UCSD-AML1 (cell line): ENCODE results near the gene PIGL.
"Not testable (repeated sequence)": the region's sequence is repeated elsewhere in the genome, so short reads cannot be mapped to it uniquely, and the experiment has no call there.

Experiments used
- DNase-seq: peaks from one replicate; lab custom pipeline; 2025; ENCODE audit not compliant: unreplicated experiment; lab: John Stamatoyannopoulos, UW

Gene PIGL

GRCh38 chr17:16273499-16273898 lies 56.5 kb downstream of the PIGL start:
- no peak for DNase-seq

- no peak for DNase-seq
Measured at GRCh38 chr17:16273929-16274339, 56.9 kb downstream of the PIGL start.

GRCh38 chr17:16275024-16275423 lies 58.0 kb downstream of the PIGL start:
- no peak for DNase-seq

GRCh38 chr17:16277163-16277562 lies 60.2 kb downstream of the PIGL start:
- DNase-seq: no peak

GRCh38 chr17:16281351-16281750 lies 64.3 kb downstream of the PIGL start:
- DNase-seq: no peak

GRCh38 chr17:16282522-16282921 lies 65.5 kb downstream of the PIGL start:
- DNase-seq: no peak

GRCh38 chr17:16283705-16284104 lies 66.7 kb downstream of the PIGL start:
- DNase-seq: no peak

GRCh38 chr17:16285646-16286008 lies 68.6 kb downstream of the PIGL start:
- no peak for DNase-seq

GRCh38 chr17:16286009-16286946 lies 69.3 kb downstream of the PIGL start:
- DNase-seq: peak; percentile 85

GRCh38 chr17:16286947-16287562 lies 70.0 kb downstream of the PIGL start:
- peak; percentile 40 for DNase-seq

GRCh38 chr17:16287563-16288027 lies 70.6 kb downstream of the PIGL start:
- DNase-seq: peak; percentile 47

- DNase-seq: no peak
Measured at GRCh38 chr17:16288860-16289571, 72.0 kb downstream of the PIGL start.

- no peak for DNase-seq
Measured at GRCh38 chr17:16293931-16294330, 76.9 kb downstream of the PIGL start.

GRCh38 chr17:16294560-16294959 lies 77.5 kb downstream of the PIGL start:
- DNase-seq: no peak

- not testable (repeated sequence) for DNase-seq
Measured at GRCh38 chr17:16296072-16296471, 79.1 kb downstream of the PIGL start.

- no peak for DNase-seq
Measured at GRCh38 chr17:16297367-16298139, 80.5 kb downstream of the PIGL start.

- no peak for DNase-seq
Measured at GRCh38 chr17:16298140-16298662, 81.2 kb downstream of the PIGL start.

- no peak for DNase-seq
Measured at GRCh38 chr17:16300554-16300953, 83.5 kb downstream of the PIGL start.

- DNase-seq: no peak
Measured at GRCh38 chr17:16301963-16302855, 85.2 kb downstream of the PIGL start.

- no peak for DNase-seq
Measured at GRCh38 chr17:16302856-16303255, 85.8 kb downstream of the PIGL start.
